ENCODE measurements around the gene MRPL4.

Gene MRPL4

GRCh38 chr19:10283301-10284064 lies 31.5 kb downstream of the MRPL4 start:
- peaks cover 7% of the 10 kb centered on the region for H3K27me3 ChIP-seq (ENCODE audit: insufficient read depth, low read length, poor library complexity)
- no peak overlapping the region for H2BK15ac ChIP-seq (replicated peaks; ENCODE audit: low read depth)
- H2BK120ac ChIP-seq (ENCODE audit: low read depth, low read length), result no peak overlapping the region
- no peak overlapping the region for H3K4me2 ChIP-seq (ENCODE audit: low read length)
- H4K5ac ChIP-seq (ENCODE audit: low read length), result no peak overlapping the region
- H3K9ac ChIP-seq (ENCODE audit: low read length), result no peak overlapping the region
- no peak overlapping the region for H3K4ac ChIP-seq (ENCODE audit: low read depth, low read length)
- no peak overlapping the region for H3K27ac ChIP-seq (ENCODE audit: low read depth, low read length)
- no peak overlapping the region for H2BK5ac ChIP-seq (ENCODE audit: low read length)
- H3K4me1 ChIP-seq (ENCODE audit: control insufficient read depth, low read depth, low read length), result no peaks in the 10 kb centered on the region
- H3K18ac ChIP-seq (ENCODE audit: low read length), result no peak overlapping the region
- H3K79me1 ChIP-seq (ENCODE audit: low read length), result no peaks in the 10 kb centered on the region
- H3K36me3 ChIP-seq (ENCODE audit: control insufficient read depth, insufficient read depth, low read length), result no peaks in the 10 kb centered on the region
- no peak overlapping the region for H3K4me3 ChIP-seq (ENCODE audit: low read length)
- H2AK5ac ChIP-seq (ENCODE audit: low read length), result no peak overlapping the region
- no CpG with 5 or more reads among the region's 23 CpGs for WGBS (ENCODE audit: extremely low coverage, insufficient coverage, low lambda C conversion rate)
- DNase-seq, result no peak
- H3K79me2 ChIP-seq (ENCODE audit: control insufficient read depth, insufficient read depth, low read length), result no peaks in the 10 kb centered on the region
- no peak overlapping the region for H3K56ac ChIP-seq (ENCODE audit: low read length)
- H4K8ac ChIP-seq (ENCODE audit: low read depth, low read length), result no peak overlapping the region
- H3K23ac ChIP-seq (ENCODE audit: low read length), result no peak overlapping the region

- Histone ChIP-seq H3K23ac (ENCODE audit: low read length) (no peak overlapping the region), H4K5ac (ENCODE audit: low read length) (no peak overlapping the region), H2BK15ac (replicated peaks; ENCODE audit: low read depth) (no peak overlapping the region), H2AK5ac (ENCODE audit: low read length) (no peak overlapping the region), H3K27ac (ENCODE audit: low read depth, low read length) (no peak overlapping the region), H3K4me2 (ENCODE audit: low read length) (no peak overlapping the region), H3K27me3 (ENCODE audit: insufficient read depth, low read length, poor library complexity) (peaks cover 9% of the 10 kb centered on the region), H3K36me3 (ENCODE audit: control insufficient read depth, insufficient read depth, low read length) (no peaks in the 10 kb centered on the region), H3K18ac (ENCODE audit: low read length) (no peak overlapping the region), H3K56ac (ENCODE audit: low read length) (no peak overlapping the region), H3K4me1 (ENCODE audit: control insufficient read depth, low read depth, low read length) (no peaks in the 10 kb centered on the region), H3K4me3 (ENCODE audit: low read length) (no peak overlapping the region), H3K79me1 (ENCODE audit: low read length) (no peaks in the 10 kb centered on the region), H3K9ac (ENCODE audit: low read length) (no peak overlapping the region), H3K79me2 (ENCODE audit: control insufficient read depth, insufficient read depth, low read length) (no peaks in the 10 kb centered on the region), H2BK120ac (ENCODE audit: low read depth, low read length) (no peak overlapping the region), H3K4ac (ENCODE audit: low read depth, low read length) (no peak overlapping the region), H4K8ac (ENCODE audit: low read depth, low read length) (no peak overlapping the region), H2BK5ac (ENCODE audit: low read length) (no peak overlapping the region)
- WGBS (ENCODE audit: extremely low coverage, insufficient coverage, low lambda C conversion rate), result no CpG with 5 or more reads among the region's 34 CpGs
- no peak for DNase-seq
Measured at GRCh38 chr19:10284065-10284959, 32.3 kb downstream of the MRPL4 start.

- H2BK15ac ChIP-seq (replicated peaks; ENCODE audit: low read depth), result no peak overlapping the region
- H3K79me1 ChIP-seq (ENCODE audit: low read length), result no peaks in the 10 kb centered on the region
- no peak overlapping the region for H2AK5ac ChIP-seq (ENCODE audit: low read length)
- no CpG with 5 or more reads among the region's 13 CpGs for WGBS (ENCODE audit: extremely low coverage, insufficient coverage, low lambda C conversion rate)
- no peaks in the 10 kb centered on the region for H3K79me2 ChIP-seq (ENCODE audit: control insufficient read depth, insufficient read depth, low read length)
- H3K36me3 ChIP-seq (ENCODE audit: control insufficient read depth, insufficient read depth, low read length), result no peaks in the 10 kb centered on the region
- no peak overlapping the region for H3K4me3 ChIP-seq (ENCODE audit: low read length)
- no peak overlapping the region for H3K4me2 ChIP-seq (ENCODE audit: low read length)
- no peak overlapping the region for H3K23ac ChIP-seq (ENCODE audit: low read length)
- no peak for DNase-seq
- H3K9ac ChIP-seq (ENCODE audit: low read length), result no peak overlapping the region
- H2BK120ac ChIP-seq (ENCODE audit: low read depth, low read length), result no peak overlapping the region
- H3K4ac ChIP-seq (ENCODE audit: low read depth, low read length), result no peak overlapping the region
- H3K56ac ChIP-seq (ENCODE audit: low read length), result no peak overlapping the region
- H3K27me3 ChIP-seq (ENCODE audit: insufficient read depth, low read length, poor library complexity), result peaks cover 10% of the 10 kb centered on the region
- no peaks in the 10 kb centered on the region for H3K4me1 ChIP-seq (ENCODE audit: control insufficient read depth, low read depth, low read length)
- no peak overlapping the region for H4K8ac ChIP-seq (ENCODE audit: low read depth, low read length)
- H2BK5ac ChIP-seq (ENCODE audit: low read length), result no peak overlapping the region
- no peak overlapping the region for H4K5ac ChIP-seq (ENCODE audit: low read length)
- H3K27ac ChIP-seq (ENCODE audit: low read depth, low read length), result no peak overlapping the region
- H3K18ac ChIP-seq (ENCODE audit: low read length), result no peak overlapping the region
Measured at GRCh38 chr19:10284960-10285278, 32.9 kb downstream of the MRPL4 start.

GRCh38 chr19:10285393-10285792 lies 33.4 kb downstream of the MRPL4 start:
- no peak for DNase-seq
- Histone ChIP-seq H4K8ac (ENCODE audit: low read depth, low read length) (no peak overlapping the region), H2BK5ac (ENCODE audit: low read length) (no peak overlapping the region), H3K79me1 (ENCODE audit: low read length) (no peaks in the 10 kb centered on the region), H3K4me2 (ENCODE audit: low read length) (no peak overlapping the region), H3K9ac (ENCODE audit: low read length) (no peak overlapping the region), H2BK15ac (replicated peaks; ENCODE audit: low read depth) (no peak overlapping the region), H3K23ac (ENCODE audit: low read length) (no peak overlapping the region), H3K4me3 (ENCODE audit: low read length) (no peak overlapping the region), H3K18ac (ENCODE audit: low read length) (no peak overlapping the region), H3K4me1 (ENCODE audit: control insufficient read depth, low read depth, low read length) (peaks cover 2% of the 10 kb centered on the region), H3K4ac (ENCODE audit: low read depth, low read length) (no peak overlapping the region), H3K56ac (ENCODE audit: low read length) (no peak overlapping the region), H2BK120ac (ENCODE audit: low read depth, low read length) (no peak overlapping the region), H3K79me2 (ENCODE audit: control insufficient read depth, insufficient read depth, low read length) (no peaks in the 10 kb centered on the region), H3K27ac (ENCODE audit: low read depth, low read length) (no peak overlapping the region), H2AK5ac (ENCODE audit: low read length) (no peak overlapping the region), H3K27me3 (ENCODE audit: insufficient read depth, low read length, poor library complexity) (peaks cover 15% of the 10 kb centered on the region), H4K5ac (ENCODE audit: low read length) (no peak overlapping the region), H3K36me3 (ENCODE audit: control insufficient read depth, insufficient read depth, low read length) (no peaks in the 10 kb centered on the region)
- no CpG with 5 or more reads among the region's 4 CpGs for WGBS (ENCODE audit: extremely low coverage, insufficient coverage, low lambda C conversion rate)

GRCh38 chr19:10286803-10287737 lies 35.1 kb downstream of the MRPL4 start, which contains the start of gene ICAM4:
TSS of gene ICAM4 (plus strand) at chr19:10286955. CDS start at chr19:10287013, 58 bp downstream.
- peaks cover 31% of the 10 kb centered on the region for H3K27me3 ChIP-seq (ENCODE audit: insufficient read depth, low read length, poor library complexity)
- no peak within 1 kb of the TSS for H3K4me3 ChIP-seq (ENCODE audit: low read length)
- H3K4me2 ChIP-seq (ENCODE audit: low read length), result peak within 1 kb of the TSS; percentile 75
- peak; percentile 68 for DNase-seq
- H3K18ac ChIP-seq (ENCODE audit: low read length), result no peak within 1 kb of the TSS
- H3K27ac ChIP-seq (ENCODE audit: low read depth, low read length), result no peak within 1 kb of the TSS
- no peak within 1 kb of the TSS for H2BK15ac ChIP-seq (replicated peaks; ENCODE audit: low read depth)
- H2BK5ac ChIP-seq (ENCODE audit: low read length), result no peak within 1 kb of the TSS
- no peak within 1 kb of the TSS for H3K4ac ChIP-seq (ENCODE audit: low read depth, low read length)
- peaks cover 5% of the 10 kb centered on the region for H3K4me1 ChIP-seq (ENCODE audit: control insufficient read depth, low read depth, low read length)
- no peaks in the 10 kb centered on the region for H3K79me1 ChIP-seq (ENCODE audit: low read length)
- H3K56ac ChIP-seq (ENCODE audit: low read length), result peak within 1 kb of the TSS; percentile 83
- no peak within 1 kb of the TSS for H4K5ac ChIP-seq (ENCODE audit: low read length)
- no peak within 1 kb of the TSS for H3K23ac ChIP-seq (ENCODE audit: low read length)
- H2AK5ac ChIP-seq (ENCODE audit: low read length), result no peak within 1 kb of the TSS
- no peak within 1 kb of the TSS for H4K8ac ChIP-seq (ENCODE audit: low read depth, low read length)
- no peak within 1 kb of the TSS for H2BK120ac ChIP-seq (ENCODE audit: low read depth, low read length)
- no CpG with 5 or more reads among the region's 59 CpGs for WGBS (ENCODE audit: extremely low coverage, insufficient coverage, low lambda C conversion rate)
- no peaks in the 10 kb centered on the region for H3K36me3 ChIP-seq (ENCODE audit: control insufficient read depth, insufficient read depth, low read length)
- H3K9ac ChIP-seq (ENCODE audit: low read length), result peak within 1 kb of the TSS; percentile 55
- H3K79me2 ChIP-seq (ENCODE audit: control insufficient read depth, insufficient read depth, low read length), result no peaks in the 10 kb centered on the region
